ENCODE results near the gene TFB2M.
"Not testable (repeated sequence)": the region's sequence is repeated elsewhere in the genome, so short reads cannot be mapped to it uniquely, and the experiment has no call there.

Gene TFB2M

GRCh38 chr1:246597340-246597739 lies 31.3 kb upstream of the TFB2M start:
- FAIRE-seq (no peak), DNase-seq (ENCODE audit: insufficient read length, low spot score) (no peak)

DNA sequence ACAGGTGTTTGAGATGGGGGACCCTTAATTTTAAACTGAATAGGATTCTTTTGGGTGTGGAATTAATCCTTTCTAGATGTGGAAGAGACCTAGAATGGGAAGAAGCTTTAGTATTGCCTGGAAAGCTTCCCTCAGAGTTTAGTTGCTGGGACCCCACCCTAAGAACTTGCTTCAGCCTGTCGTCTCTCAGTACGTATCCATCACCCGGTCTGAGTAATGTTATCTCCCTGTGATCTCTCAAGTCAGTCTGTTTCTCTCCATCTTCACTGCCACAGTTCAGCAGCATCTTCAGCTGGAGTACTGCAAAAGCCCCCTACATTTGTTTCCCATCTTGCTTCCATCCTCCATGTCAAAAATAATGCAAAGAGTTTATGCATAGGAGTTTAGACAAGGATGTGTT lies 29.1 kb upstream of the TFB2M start:
- DNase-seq (ENCODE audit: insufficient read length, low spot score), result no peak
- TF ChIP-seq POLR2AphosphoS5 (IDR thresholded peaks at IDR 0.05; ENCODE audit: low read depth, low read length) (no peak), TAF1 (IDR thresholded peaks at IDR 0.05; ENCODE audit: low read depth, low read length) (no peak), PAX5 (IDR thresholded peaks at IDR 0.05; ENCODE audit: insufficient read depth, low read length, severe bottlenecking) (no peak), POLR2A (IDR thresholded peaks at IDR 0.05; ENCODE audit: low read depth, low read length) (no peak), SPI1 (IDR thresholded peaks at IDR 0.05; ENCODE audit: low read depth, low read length) (no peak), POU2F2 (IDR thresholded peaks at IDR 0.05; ENCODE audit: low read depth, low read length) (no peak)
- FAIRE-seq, result no peak

More at GRCh38 chr1:246597340-246597739, 31.3 kb upstream of the TFB2M start:
- TF ChIP-seq SPI1 (IDR thresholded peaks at IDR 0.05; ENCODE audit: low read depth, low read length) (no peak), POLR2A (IDR thresholded peaks at IDR 0.05; ENCODE audit: low read depth, low read length) (no peak), POU2F2 (IDR thresholded peaks at IDR 0.05; ENCODE audit: low read depth, low read length) (no peak), POLR2AphosphoS5 (IDR thresholded peaks at IDR 0.05; ENCODE audit: low read depth, low read length) (no peak), TAF1 (IDR thresholded peaks at IDR 0.05; ENCODE audit: low read depth, low read length) (no peak), PAX5 (IDR thresholded peaks at IDR 0.05; ENCODE audit: insufficient read depth, low read length, severe bottlenecking) (no peak)

DNA sequence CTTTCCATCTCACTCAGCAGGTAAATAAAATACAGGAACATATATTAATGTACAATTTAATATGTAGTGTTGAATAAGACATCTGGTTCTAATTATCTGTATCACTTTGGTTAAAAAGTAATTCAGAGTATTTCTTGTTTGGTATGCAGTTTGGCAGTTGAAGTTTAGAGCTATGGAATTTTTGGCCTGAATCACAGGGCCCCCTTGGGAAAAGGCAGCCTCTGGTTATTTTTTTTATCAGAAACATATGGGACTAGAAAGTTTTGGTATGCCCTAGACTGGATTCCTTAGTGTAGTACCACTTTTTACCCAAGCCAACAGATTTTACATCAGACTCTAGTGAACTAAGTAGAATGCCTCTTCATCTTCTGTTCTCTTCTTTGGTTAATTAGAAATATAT lies 26.6 kb upstream of the TFB2M start:
- FAIRE-seq (no peak), DNase-seq (ENCODE audit: insufficient read length, low spot score) (no peak)
- no peak for TF ChIP-seq POLR2A (IDR thresholded peaks at IDR 0.05; ENCODE audit: low read depth, low read length)
- no peak for TF ChIP-seq POU2F2 (IDR thresholded peaks at IDR 0.05; ENCODE audit: low read depth, low read length)
- no peak for TF ChIP-seq PAX5 (IDR thresholded peaks at IDR 0.05; ENCODE audit: insufficient read depth, low read length, severe bottlenecking)
- TF ChIP-seq TAF1 (IDR thresholded peaks at IDR 0.05; ENCODE audit: low read depth, low read length), result no peak
- no peak for TF ChIP-seq POLR2AphosphoS5 (IDR thresholded peaks at IDR 0.05; ENCODE audit: low read depth, low read length)
- no peak for TF ChIP-seq SPI1 (IDR thresholded peaks at IDR 0.05; ENCODE audit: low read depth, low read length)

GRCh38 chr1:246591958-246592357 lies 25.9 kb upstream of the TFB2M start:
- no peak for FAIRE-seq
- DNase-seq (ENCODE audit: insufficient read length, low spot score), result no peak
- TF ChIP-seq TAF1 (IDR thresholded peaks at IDR 0.05; ENCODE audit: low read depth, low read length) (no peak), POU2F2 (IDR thresholded peaks at IDR 0.05; ENCODE audit: low read depth, low read length) (no peak), POLR2AphosphoS5 (IDR thresholded peaks at IDR 0.05; ENCODE audit: low read depth, low read length) (no peak), SPI1 (IDR thresholded peaks at IDR 0.05; ENCODE audit: low read depth, low read length) (no peak), PAX5 (IDR thresholded peaks at IDR 0.05; ENCODE audit: insufficient read depth, low read length, severe bottlenecking) (no peak), POLR2A (IDR thresholded peaks at IDR 0.05; ENCODE audit: low read depth, low read length) (no peak)

DNA sequence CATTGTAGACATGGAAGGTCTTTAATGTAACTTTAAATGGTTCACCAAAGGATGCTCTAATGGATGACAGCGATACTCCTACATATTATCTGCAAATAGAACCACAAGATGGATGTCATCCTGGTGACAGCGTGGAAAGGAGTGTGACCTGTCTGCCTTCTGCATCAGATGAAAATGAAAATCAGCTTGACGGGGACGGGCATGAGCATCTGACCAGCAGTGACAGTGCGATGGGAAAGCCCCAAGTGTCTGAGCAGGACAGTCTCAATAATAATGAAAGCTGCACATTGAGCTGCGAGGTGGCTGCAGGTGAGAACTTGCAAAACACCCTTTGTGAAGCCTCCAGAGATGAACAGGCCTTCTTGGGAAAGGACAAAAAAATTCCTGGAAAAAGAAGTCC lies 25.4 kb upstream of the TFB2M start:
- no peak for DNase-seq (ENCODE audit: insufficient read length, low spot score)
- FAIRE-seq, result peak; percentile 82
- TF ChIP-seq POLR2AphosphoS5 (IDR thresholded peaks at IDR 0.05; ENCODE audit: low read depth, low read length) (peak; percentile 69), POU2F2 (IDR thresholded peaks at IDR 0.05; ENCODE audit: low read depth, low read length) (no peak; the same call in 1 of the 2 replicates), PAX5 (IDR thresholded peaks at IDR 0.05; ENCODE audit: insufficient read depth, low read length, severe bottlenecking) (no peak), POLR2A (IDR thresholded peaks at IDR 0.05; ENCODE audit: low read depth, low read length) (peak; percentile 76), TAF1 (IDR thresholded peaks at IDR 0.05; ENCODE audit: low read depth, low read length) (peak; percentile 67; the same call in 1 of the 2 replicates)

DNA sequence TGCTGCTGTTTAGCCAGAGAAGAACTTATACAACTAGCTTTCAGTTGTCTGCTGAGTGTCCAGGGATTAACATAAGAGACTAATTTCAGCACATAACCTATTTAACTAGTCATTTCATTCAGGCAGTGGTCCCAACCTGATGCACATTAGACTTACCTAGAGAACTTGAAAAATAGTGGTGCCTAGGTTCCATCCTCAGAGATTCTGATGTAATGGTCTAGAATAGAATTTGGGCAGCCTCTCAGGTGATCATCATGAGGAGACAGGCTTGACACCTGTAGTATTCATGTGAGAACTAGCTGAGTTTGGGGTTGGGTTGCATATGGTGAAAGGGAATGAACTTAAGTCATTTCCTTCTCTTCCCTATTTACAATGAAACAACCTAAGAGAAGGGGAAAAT lies 25.0 kb upstream of the TFB2M start:
- peak; percentile 13 for FAIRE-seq
- DNase-seq (ENCODE audit: insufficient read length, low spot score), result no peak
- no peak for TF ChIP-seq PAX5 (IDR thresholded peaks at IDR 0.05; ENCODE audit: insufficient read depth, low read length, severe bottlenecking)
- TF ChIP-seq POU2F2 (IDR thresholded peaks at IDR 0.05; ENCODE audit: low read depth, low read length), result no peak
- TF ChIP-seq TAF1 (IDR thresholded peaks at IDR 0.05; ENCODE audit: low read depth, low read length), result no peak
- TF ChIP-seq POLR2AphosphoS5 (IDR thresholded peaks at IDR 0.05; ENCODE audit: low read depth, low read length), result no peak
- TF ChIP-seq POLR2A (IDR thresholded peaks at IDR 0.05; ENCODE audit: low read depth, low read length), result no peak

DNA sequence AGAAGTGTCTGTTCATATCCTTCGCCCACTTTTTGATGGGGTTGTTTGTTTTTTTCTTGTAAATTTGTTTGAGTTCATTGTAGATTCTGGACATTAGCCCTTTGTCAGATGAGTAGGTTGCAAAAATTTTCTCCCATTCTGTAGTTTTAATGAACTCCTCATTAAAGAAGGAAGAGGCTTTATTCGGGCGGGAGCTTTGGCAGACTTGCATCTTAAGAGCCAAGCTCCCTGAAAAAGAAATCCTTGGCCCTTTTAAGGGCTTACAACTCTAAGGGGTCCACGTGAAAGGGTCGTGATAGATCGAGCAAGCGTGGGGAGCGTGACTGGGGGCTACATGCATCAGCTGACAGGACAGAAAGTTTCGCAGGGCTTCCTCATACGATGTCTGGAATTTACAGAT lies 23.9 kb upstream of the TFB2M start:
- FAIRE-seq; DNase-seq (ENCODE audit: insufficient read length, low spot score): not testable (repeated sequence)

GRCh38 chr1:246588159-246588721 lies 22.2 kb upstream of the TFB2M start:
- TF ChIP-seq PAX5 (IDR thresholded peaks at IDR 0.05; ENCODE audit: insufficient read depth, low read length, severe bottlenecking) (no peak), TAF1 (IDR thresholded peaks at IDR 0.05; ENCODE audit: low read depth, low read length) (no peak), POLR2A (IDR thresholded peaks at IDR 0.05; ENCODE audit: low read depth, low read length) (no peak), SPI1 (IDR thresholded peaks at IDR 0.05; ENCODE audit: low read depth, low read length) (no peak), POLR2AphosphoS5 (IDR thresholded peaks at IDR 0.05; ENCODE audit: low read depth, low read length) (no peak), POU2F2 (IDR thresholded peaks at IDR 0.05; ENCODE audit: low read depth, low read length) (no peak)
- no peak for DNase-seq (ENCODE audit: insufficient read length, low spot score)
- no peak for FAIRE-seq

- DNase-seq (ENCODE audit: insufficient read length, low spot score) (no peak), FAIRE-seq (no peak)
- TF ChIP-seq SPI1 (IDR thresholded peaks at IDR 0.05; ENCODE audit: low read depth, low read length) (no peak), POLR2AphosphoS5 (IDR thresholded peaks at IDR 0.05; ENCODE audit: low read depth, low read length) (no peak), POU2F2 (IDR thresholded peaks at IDR 0.05; ENCODE audit: low read depth, low read length) (no peak), POLR2A (IDR thresholded peaks at IDR 0.05; ENCODE audit: low read depth, low read length) (no peak), TAF1 (IDR thresholded peaks at IDR 0.05; ENCODE audit: low read depth, low read length) (no peak)
These were observed 21.5 kb upstream of the TFB2M start for GRCh38 chr1:246587606-246588005.

GRCh38 chr1:246587032-246587431 lies 21.0 kb upstream of the TFB2M start:
- no peak for DNase-seq (ENCODE audit: insufficient read length, low spot score)
- no peak for TF ChIP-seq POLR2A (IDR thresholded peaks at IDR 0.05; ENCODE audit: low read depth, low read length)
- TF ChIP-seq SPI1 (IDR thresholded peaks at IDR 0.05; ENCODE audit: low read depth, low read length), result no peak
- no peak for TF ChIP-seq PAX5 (IDR thresholded peaks at IDR 0.05; ENCODE audit: insufficient read depth, low read length, severe bottlenecking)
- TF ChIP-seq TAF1 (IDR thresholded peaks at IDR 0.05; ENCODE audit: low read depth, low read length), result no peak
- TF ChIP-seq POU2F2 (IDR thresholded peaks at IDR 0.05; ENCODE audit: low read depth, low read length), result no peak
- TF ChIP-seq POLR2AphosphoS5 (IDR thresholded peaks at IDR 0.05; ENCODE audit: low read depth, low read length), result no peak
- FAIRE-seq, result no peak

Data from GM12891 (cell line).